Measurements from ENCODE around the gene PRUNE2.
"Not testable (repeated sequence)": the region's sequence is repeated elsewhere in the genome, so short reads cannot be mapped to it uniquely, and the experiment has no call there.

The PRUNE2 gene

GRCh38 chr9:76868897-76869296 is 37.0 kb downstream of the PRUNE2 start:
- no peak for DNase-seq (ENCODE audit: low spot score)

- no peak for DNase-seq (ENCODE audit: low spot score)
Observed at GRCh38 chr9:76866689-76867088, 39.2 kb downstream of the PRUNE2 start.

GRCh38 chr9:76863832-76864231 is 42.1 kb downstream of the PRUNE2 start:
- no peak for DNase-seq (ENCODE audit: low spot score)

- DNase-seq (ENCODE audit: low spot score), result no peak
Observed at GRCh38 chr9:76859860-76860259, 46.1 kb downstream of the PRUNE2 start.

GRCh38 chr9:76858248-76858647 is 47.7 kb downstream of the PRUNE2 start:
- DNase-seq (ENCODE audit: low spot score), result not testable (repeated sequence)

- no peak for DNase-seq (ENCODE audit: low spot score)
Observed at GRCh38 chr9:76856016-76856415, 49.9 kb downstream of the PRUNE2 start.

- no peak for DNase-seq (ENCODE audit: low spot score)
Observed at GRCh38 chr9:76855015-76855414, 50.9 kb downstream of the PRUNE2 start.

- no peak for DNase-seq (ENCODE audit: low spot score)
Observed at GRCh38 chr9:76852026-76852425, 53.9 kb downstream of the PRUNE2 start.

GRCh38 chr9:76846297-76846696 is 59.6 kb downstream of the PRUNE2 start:
- DNase-seq (ENCODE audit: low spot score), result no peak

GRCh38 chr9:76845254-76845653 is 60.7 kb downstream of the PRUNE2 start:
- DNase-seq (ENCODE audit: low spot score), result no peak

- DNase-seq (ENCODE audit: low spot score), result no peak
Observed at GRCh38 chr9:76835571-76836283, 70.2 kb downstream of the PRUNE2 start.

GRCh38 chr9:76828447-76828846 is 77.5 kb downstream of the PRUNE2 start:
- no peak for DNase-seq (ENCODE audit: low spot score)

GRCh38 chr9:76827296-76828080 is 78.4 kb downstream of the PRUNE2 start:
- no peak for DNase-seq (ENCODE audit: low spot score)

- no peak for DNase-seq (ENCODE audit: low spot score)
Observed at GRCh38 chr9:76820431-76820830, 85.5 kb downstream of the PRUNE2 start.

GRCh38 chr9:76818271-76818670 is 87.6 kb downstream of the PRUNE2 start:
- no peak for DNase-seq (ENCODE audit: low spot score)

- no peak for DNase-seq (ENCODE audit: low spot score)
Observed at GRCh38 chr9:76817489-76817888, 88.4 kb downstream of the PRUNE2 start.

- no peak for DNase-seq (ENCODE audit: low spot score)
Observed at GRCh38 chr9:76812591-76812990, 93.3 kb downstream of the PRUNE2 start.

- DNase-seq (ENCODE audit: low spot score), result no peak
Observed at GRCh38 chr9:76810377-76810957, 95.4 kb downstream of the PRUNE2 start.

GRCh38 chr9:76808636-76809035 is 97.3 kb downstream of the PRUNE2 start:
- DNase-seq (ENCODE audit: low spot score), result no peak

GRCh38 chr9:76803762-76804161 is 102.2 kb downstream of the PRUNE2 start:
- no peak for DNase-seq (ENCODE audit: low spot score)

GRCh38 chr9:76803083-76803482 is 102.8 kb downstream of the PRUNE2 start:
- DNase-seq (ENCODE audit: low spot score), result no peak

- no peak for DNase-seq (ENCODE audit: low spot score)
Observed at GRCh38 chr9:76800901-76801300, 105.0 kb downstream of the PRUNE2 start.

- DNase-seq (ENCODE audit: low spot score), result no peak
Observed at GRCh38 chr9:76799473-76799872, 106.4 kb downstream of the PRUNE2 start.
